Activated T-helper 2 cell treated with anti-CD3 and anti-CD28 coated beads, Interferon-gamma antibody, Interleukin-2, Interleukin-4, amounts not matched to agents 10 μg/mL and 5 μg/mL and 100 μg/mL, durations not matched to agents 14 hours and 24 hours and 36 hours (primary cell): ENCODE measurements around the gene FARP1. TPM values are rescaled to one million over a fixed set of nuclear protein-coding genes. Genes with fewer than 3 reads are reported as not detected.

Experiments
- DNase-seq: peaks from one replicate; pipeline ENCODE4 v3.0.0; 2021; ENCODE audit warnings: low spot score
- H3K27ac Mint-ChIP-seq: one replicate; pipeline ENCODE4 v1.8.0; 2021; ENCODE audit warnings: mixed read lengths
- H3K27me3 Mint-ChIP-seq: one replicate; pipeline ENCODE4 v1.8.0; 2021; ENCODE audit warnings: low read depth, mixed read lengths
- H3K36me3 Mint-ChIP-seq: one replicate; pipeline ENCODE4 v1.8.0; 2021; ENCODE audit warnings: low read depth, mixed read lengths
- H3K4me1 Mint-ChIP-seq: one replicate; pipeline ENCODE4 v1.8.0; 2021; ENCODE audit warnings: low read depth, mixed read lengths
- H3K4me3 Mint-ChIP-seq: one replicate; pipeline ENCODE4 v1.8.0; 2021; ENCODE audit warnings: low read depth, mild to moderate bottlenecking, moderate library complexity, mixed read lengths
- H3K9me3 Mint-ChIP-seq: one replicate; pipeline ENCODE4 v1.8.0; 2021; ENCODE audit warnings: mixed read lengths
- intact Hi-C: fragments of 100-400 bp; cut with micrococcal nuclease; formaldehyde crosslinking; loops from one replicate; pipeline ENCODE4 v1.15.1; 2023
- total RNA-seq: library from RNA; stranded (reverse); gene quantifications from 2 replicates; pipeline ENCODE4 v1.2.3, GENCODE V29; 2022

Gene FARP1
- total RNA-seq, 1 donor from 2014 or later = 0.89 TPM

GRCh38 chr13:98452851-98453843, 310.3 kb downstream of the FARP1 start:
- Mint-ChIP-seq H3K4me3 (no peak overlapping the region), H3K4me1 (peaks cover 14% of the 10 kb centered on the region), H3K27me3 (no peaks in the 10 kb centered on the region), H3K9me3 (no peaks in the 10 kb centered on the region), H3K27ac (no peak overlapping the region), H3K36me3 (peaks cover 72% of the 10 kb centered on the region)
- no peak for DNase-seq
- intact Hi-C loops = no loop called here

GRCh38 chr13:98454389-98454881, 311.5 kb downstream of the FARP1 start:
- H3K4me3 Mint-ChIP-seq = no peak overlapping the region
- no peaks in the 10 kb centered on the region for H3K27me3 Mint-ChIP-seq

GRCh38 chr13:98456413-98456845, 313.5 kb downstream of the FARP1 start:
- Mint-ChIP-seq H3K4me1 (peaks cover 7% of the 10 kb centered on the region), H3K4me3 (no peak overlapping the region), H3K27me3 (no peaks in the 10 kb centered on the region), H3K9me3 (no peaks in the 10 kb centered on the region), H3K27ac (no peak overlapping the region), H3K36me3 (peaks cover 79% of the 10 kb centered on the region)
- no peak for DNase-seq
- intact Hi-C loops = no loop called here

More at GRCh38 chr13:98454389-98454881, 311.5 kb downstream of the FARP1 start:
- no peak overlapping the region for H3K27ac Mint-ChIP-seq
- intact Hi-C loops = no loop called here
- peaks cover 71% of the 10 kb centered on the region for H3K36me3 Mint-ChIP-seq
- no peak for DNase-seq
- peaks cover 14% of the 10 kb centered on the region for H3K4me1 Mint-ChIP-seq
- no peaks in the 10 kb centered on the region for H3K9me3 Mint-ChIP-seq

- no peak for DNase-seq
- no peak overlapping the region for H3K27ac Mint-ChIP-seq
- H3K27me3 Mint-ChIP-seq = no peaks in the 10 kb centered on the region
- H3K4me1 Mint-ChIP-seq = peaks cover under 1% of the 10 kb centered on the region
- intact Hi-C loops = no loop called here
- no peaks in the 10 kb centered on the region for H3K9me3 Mint-ChIP-seq
- no peak overlapping the region for H3K4me3 Mint-ChIP-seq
- peaks cover 79% of the 10 kb centered on the region for H3K36me3 Mint-ChIP-seq
Measured at GRCh38 chr13:98457053-98457452, 314.2 kb downstream of the FARP1 start.

- Mint-ChIP-seq H3K27ac (no peak overlapping the region), H3K27me3 (no peaks in the 10 kb centered on the region), H3K4me1 (peaks cover 2% of the 10 kb centered on the region), H3K9me3 (no peaks in the 10 kb centered on the region), H3K36me3 (peaks cover 80% of the 10 kb centered on the region), H3K4me3 (no peak overlapping the region)
- intact Hi-C loops = no loop called here
- DNase-seq = no peak
Measured at GRCh38 chr13:98458431-98458830, 315.5 kb downstream of the FARP1 start.

GRCh38 chr13:98459171-98459681, 316.3 kb downstream of the FARP1 start:
- Mint-ChIP-seq H3K27ac (peak overlapping the region; percentile 28), H3K27me3 (no peaks in the 10 kb centered on the region), H3K4me3 (no peak overlapping the region)

GRCh38 chr13:98459721-98460370, 317.0 kb downstream of the FARP1 start:
- no peaks in the 10 kb centered on the region for H3K9me3 Mint-ChIP-seq
- no peaks in the 10 kb centered on the region for H3K27me3 Mint-ChIP-seq
- peaks cover 2% of the 10 kb centered on the region for H3K4me1 Mint-ChIP-seq
- H3K36me3 Mint-ChIP-seq = peaks cover 75% of the 10 kb centered on the region
- DNase-seq = no peak
- intact Hi-C loops = no loop called here
- peak overlapping the region; percentile 28 for H3K27ac Mint-ChIP-seq
- H3K4me3 Mint-ChIP-seq = no peak overlapping the region

More at GRCh38 chr13:98459171-98459681, 316.3 kb downstream of the FARP1 start:
- intact Hi-C loops = no loop called here
- H3K4me1 Mint-ChIP-seq = peaks cover 2% of the 10 kb centered on the region
- no peak for DNase-seq
- H3K36me3 Mint-ChIP-seq = peaks cover 81% of the 10 kb centered on the region
- H3K9me3 Mint-ChIP-seq = no peaks in the 10 kb centered on the region

- H3K27me3 Mint-ChIP-seq = no peaks in the 10 kb centered on the region
- intact Hi-C loops = no loop called here
- no peaks in the 10 kb centered on the region for H3K9me3 Mint-ChIP-seq
- no peak for DNase-seq
- H3K27ac Mint-ChIP-seq = no peak overlapping the region
- H3K4me1 Mint-ChIP-seq = peaks cover 2% of the 10 kb centered on the region
- no peak overlapping the region for H3K4me3 Mint-ChIP-seq
- peaks cover 75% of the 10 kb centered on the region for H3K36me3 Mint-ChIP-seq
Measured at GRCh38 chr13:98460516-98460915, 317.6 kb downstream of the FARP1 start.

GRCh38 chr13:98461486-98462240, 318.8 kb downstream of the FARP1 start:
- DNase-seq = no peak
- Mint-ChIP-seq H3K27ac (peak overlapping the region; percentile 33), H3K4me3 (no peak overlapping the region), H3K27me3 (no peaks in the 10 kb centered on the region), H3K9me3 (no peaks in the 10 kb centered on the region), H3K36me3 (peaks cover 76% of the 10 kb centered on the region), H3K4me1 (peaks cover 5% of the 10 kb centered on the region)
- intact Hi-C loops = no loop called here

GRCh38 chr13:98462241-98462882, 319.5 kb downstream of the FARP1 start:
- H3K36me3 Mint-ChIP-seq = peaks cover 77% of the 10 kb centered on the region

GRCh38 chr13:98462946-98463345, 320.1 kb downstream of the FARP1 start:
- intact Hi-C loops = no loop called here
- H3K9me3 Mint-ChIP-seq = no peaks in the 10 kb centered on the region
- H3K27me3 Mint-ChIP-seq = no peaks in the 10 kb centered on the region
- no peak for DNase-seq
- H3K36me3 Mint-ChIP-seq = peaks cover 79% of the 10 kb centered on the region
- no peak overlapping the region for H3K4me3 Mint-ChIP-seq
- peak overlapping the region; percentile 15 for H3K27ac Mint-ChIP-seq
- H3K4me1 Mint-ChIP-seq = peaks cover 10% of the 10 kb centered on the region

More at GRCh38 chr13:98462241-98462882, 319.5 kb downstream of the FARP1 start:
- peaks cover 10% of the 10 kb centered on the region for H3K4me1 Mint-ChIP-seq
- no peak for DNase-seq
- intact Hi-C loops = no loop called here
- peak overlapping the region; percentile 15 for H3K27ac Mint-ChIP-seq
- H3K27me3 Mint-ChIP-seq = no peaks in the 10 kb centered on the region
- no peak overlapping the region for H3K4me3 Mint-ChIP-seq
- no peaks in the 10 kb centered on the region for H3K9me3 Mint-ChIP-seq
